Measurements from ENCODE around the gene FCN3. TPM values are rescaled to one million over a fixed set of nuclear protein-coding genes. Genes with fewer than 3 reads are reported as not detected.
"Not testable (repeated sequence)": the region's sequence is repeated elsewhere in the genome, so short reads cannot be mapped to it uniquely, and the experiment has no call there.

FCN3 gene
- total RNA-seq, 1 donor from 2014 or later, result not detected

DNA sequence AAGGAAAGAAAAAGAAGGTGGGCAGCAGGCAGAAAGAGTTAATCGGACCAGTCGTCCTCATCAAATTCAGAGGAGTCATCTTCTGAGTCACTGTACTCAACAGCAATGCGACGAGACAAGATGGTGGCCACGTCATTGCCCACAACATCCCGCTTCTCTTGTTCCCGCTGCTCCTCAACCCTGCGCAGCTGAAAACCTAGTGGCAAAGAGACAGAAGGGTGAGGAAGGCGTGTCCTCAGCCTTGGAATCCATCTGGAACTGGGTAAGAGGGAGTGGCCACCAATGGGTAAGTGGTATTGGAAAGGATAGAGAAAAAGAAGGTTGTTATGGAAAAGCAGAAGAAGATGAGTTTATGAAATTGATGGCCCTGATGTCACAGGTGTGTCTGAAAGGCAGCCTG, 33.5 kb upstream of the FCN3 start:
- Mint-ChIP-seq H3K9me3 (no peaks in the 10 kb centered on the region), H3K4me3 (no peak overlapping the region), H3K4me1 (peaks cover 38% of the 10 kb centered on the region), H3K27ac (ENCODE audit: unreplicated experiment) (peak overlapping the region; percentile 50), H3K27me3 (ENCODE audit: low read depth) (no peaks in the 10 kb centered on the region), H3K36me3 (ENCODE audit: low read depth) (peaks cover 20% of the 10 kb centered on the region)
- no peak for DNase-seq (ENCODE audit: low read depth, low spot score)
- TF ChIP-seq, protein P1, sequence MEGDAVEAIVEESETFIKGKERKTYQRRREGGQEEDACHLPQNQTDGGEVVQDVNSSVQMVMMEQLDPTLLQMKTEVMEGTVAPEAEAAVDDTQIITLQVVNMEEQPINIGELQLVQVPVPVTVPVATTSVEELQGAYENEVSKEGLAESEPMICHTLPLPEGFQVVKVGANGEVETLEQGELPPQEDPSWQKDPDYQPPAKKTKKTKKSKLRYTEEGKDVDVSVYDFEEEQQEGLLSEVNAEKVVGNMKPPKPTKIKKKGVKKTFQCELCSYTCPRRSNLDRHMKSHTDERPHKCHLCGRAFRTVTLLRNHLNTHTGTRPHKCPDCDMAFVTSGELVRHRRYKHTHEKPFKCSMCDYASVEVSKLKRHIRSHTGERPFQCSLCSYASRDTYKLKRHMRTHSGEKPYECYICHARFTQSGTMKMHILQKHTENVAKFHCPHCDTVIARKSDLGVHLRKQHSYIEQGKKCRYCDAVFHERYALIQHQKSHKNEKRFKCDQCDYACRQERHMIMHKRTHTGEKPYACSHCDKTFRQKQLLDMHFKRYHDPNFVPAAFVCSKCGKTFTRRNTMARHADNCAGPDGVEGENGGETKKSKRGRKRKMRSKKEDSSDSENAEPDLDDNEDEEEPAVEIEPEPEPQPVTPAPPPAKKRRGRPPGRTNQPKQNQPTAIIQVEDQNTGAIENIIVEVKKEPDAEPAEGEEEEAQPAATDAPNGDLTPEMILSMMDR (conservative IDR thresholded peaks at IDR 0.05), result no peak

GRCh38 chr1:27406791-27407190, 32.2 kb upstream of the FCN3 start:
- peaks cover 14% of the 10 kb centered on the region for H3K36me3 Mint-ChIP-seq (ENCODE audit: low read depth)
- not testable (repeated sequence) for H3K4me3 Mint-ChIP-seq; H3K9me3 Mint-ChIP-seq; H3K27me3 Mint-ChIP-seq (ENCODE audit: low read depth); H3K27ac Mint-ChIP-seq (ENCODE audit: unreplicated experiment); DNase-seq (ENCODE audit: low read depth, low spot score)
- peaks cover 43% of the 10 kb centered on the region for H3K4me1 Mint-ChIP-seq

DNA sequence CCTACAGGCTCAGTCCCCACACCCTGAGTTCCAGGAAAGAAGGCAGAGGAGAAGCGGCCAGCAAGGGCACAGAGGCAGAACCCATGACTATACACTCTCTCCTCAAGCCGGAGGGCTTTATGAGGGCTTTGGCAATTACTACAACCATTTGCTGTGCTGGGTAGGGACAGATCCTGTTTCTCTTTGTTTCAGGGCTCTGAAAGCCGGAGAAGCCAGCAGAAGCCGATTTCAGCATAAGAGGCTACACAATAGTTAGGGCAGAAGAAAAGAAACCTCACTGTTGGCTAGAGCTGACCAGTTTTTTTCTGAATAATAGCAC, 31.7 kb upstream of the FCN3 start:
- no peak overlapping the region for H3K4me3 Mint-ChIP-seq
- peaks cover 47% of the 10 kb centered on the region for H3K4me1 Mint-ChIP-seq
- no peak for DNase-seq (ENCODE audit: low read depth, low spot score)
- peak overlapping the region; percentile 89 for H3K27ac Mint-ChIP-seq (ENCODE audit: unreplicated experiment)
- H3K9me3 Mint-ChIP-seq, result no peaks in the 10 kb centered on the region
- TF ChIP-seq, protein P1 (conservative IDR thresholded peaks at IDR 0.05), result no peak
- peaks cover 14% of the 10 kb centered on the region for H3K36me3 Mint-ChIP-seq (ENCODE audit: low read depth)
- no peaks in the 10 kb centered on the region for H3K27me3 Mint-ChIP-seq (ENCODE audit: low read depth)

GRCh38 chr1:27405598-27406361, 31.2 kb upstream of the FCN3 start:
- Mint-ChIP-seq H3K27ac (ENCODE audit: unreplicated experiment) (peak overlapping the region; percentile 89), H3K36me3 (ENCODE audit: low read depth) (peaks cover 12% of the 10 kb centered on the region), H3K4me1 (peaks cover 50% of the 10 kb centered on the region)
- DNase-seq (ENCODE audit: low read depth, low spot score); H3K4me3 Mint-ChIP-seq; H3K27me3 Mint-ChIP-seq (ENCODE audit: low read depth); H3K9me3 Mint-ChIP-seq: not testable (repeated sequence)

GRCh38 chr1:27405074-27405473, 30.4 kb upstream of the FCN3 start:
- H3K4me3 Mint-ChIP-seq, result no peak overlapping the region
- H3K9me3 Mint-ChIP-seq, result no peaks in the 10 kb centered on the region
- H3K27ac Mint-ChIP-seq (ENCODE audit: unreplicated experiment), result no peak overlapping the region
- H3K36me3 Mint-ChIP-seq (ENCODE audit: low read depth), result peaks cover 10% of the 10 kb centered on the region
- H3K4me1 Mint-ChIP-seq, result peaks cover 57% of the 10 kb centered on the region
- TF ChIP-seq, protein P1 (conservative IDR thresholded peaks at IDR 0.05), result no peak
- no peaks in the 10 kb centered on the region for H3K27me3 Mint-ChIP-seq (ENCODE audit: low read depth)
- no peak for DNase-seq (ENCODE audit: low read depth, low spot score)

- TF ChIP-seq, protein P1 (conservative IDR thresholded peaks at IDR 0.05), result no peak
- Mint-ChIP-seq H3K9me3 (no peaks in the 10 kb centered on the region), H3K27me3 (ENCODE audit: low read depth) (no peaks in the 10 kb centered on the region), H3K27ac (ENCODE audit: unreplicated experiment) (no peak overlapping the region), H3K4me1 (peaks cover 68% of the 10 kb centered on the region), H3K36me3 (ENCODE audit: low read depth) (peaks cover 8% of the 10 kb centered on the region), H3K4me3 (no peak overlapping the region)
- no peak for DNase-seq (ENCODE audit: low read depth, low spot score)
Measured at GRCh38 chr1:27403931-27404330, 29.3 kb upstream of the FCN3 start.

Data from neural crest cell (in vitro differentiated cells).